ENCODE results near the gene SRGAP2C. TPM values are rescaled to one million over a fixed set of nuclear protein-coding genes. Genes with fewer than 3 reads are reported as not detected.
"Not testable (repeated sequence)": the region's sequence is repeated elsewhere in the genome, so short reads cannot be mapped to it uniquely, and the experiment has no call there.

The SRGAP2C gene
- total RNA-seq, 4 donors from 2014 or later, result 2.5 to 6.0 (median 3.5) TPM

GRCh38 chr1:121234090-121234759, 49.5 kb downstream of the SRGAP2C start:
- DNase-seq; H3K36me3 ChIP-seq; H3K27ac ChIP-seq; in situ Hi-C loops (cut with MboI; ENCODE audit: low sequenced_read_pairs in 4 of 4); intact Hi-C loops (cut with DNase I; ENCODE audit: low total_unique reads); H3K9me3 ChIP-seq; ATAC-seq; H3K4me1 ChIP-seq; H3K4me3 ChIP-seq; H3K27me3 ChIP-seq: not testable (repeated sequence)

DNA sequence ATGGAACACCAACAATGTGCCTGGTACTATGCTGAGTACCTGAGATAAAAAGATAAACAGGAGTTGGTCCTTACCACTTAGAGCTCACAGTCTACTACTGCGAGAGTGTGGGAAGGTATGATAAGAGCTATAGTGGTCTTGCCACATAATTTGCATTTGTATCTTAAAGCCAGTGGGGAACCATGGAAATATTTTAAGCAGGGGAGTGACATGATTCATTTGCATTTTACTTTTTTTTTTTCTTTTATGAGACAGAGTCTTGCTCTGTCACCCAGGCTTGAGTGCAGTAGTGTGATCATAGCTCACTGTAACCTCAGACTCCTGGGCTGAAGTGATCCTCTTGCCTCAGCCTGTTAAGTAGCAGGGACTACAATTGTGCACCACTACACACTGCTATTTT, 53.6 kb downstream of the SRGAP2C start:
- ATAC-seq; H3K9me3 ChIP-seq; H3K27me3 ChIP-seq; H3K4me1 ChIP-seq; in situ Hi-C loops (cut with MboI; ENCODE audit: low sequenced_read_pairs in 4 of 4); H3K36me3 ChIP-seq; H3K4me3 ChIP-seq; DNase-seq; intact Hi-C loops (cut with DNase I; ENCODE audit: low total_unique reads); H3K27ac ChIP-seq: not testable (repeated sequence)

GRCh38 chr1:121243913-121244312, 59.1 kb downstream of the SRGAP2C start:
- in situ Hi-C loops (cut with MboI; ENCODE audit: low sequenced_read_pairs in 4 of 4); H3K9me3 ChIP-seq; ATAC-seq; H3K4me1 ChIP-seq; H3K27me3 ChIP-seq; DNase-seq; H3K27ac ChIP-seq; H3K36me3 ChIP-seq; intact Hi-C loops (cut with DNase I; ENCODE audit: low total_unique reads); H3K4me3 ChIP-seq: not testable (repeated sequence)

DNA sequence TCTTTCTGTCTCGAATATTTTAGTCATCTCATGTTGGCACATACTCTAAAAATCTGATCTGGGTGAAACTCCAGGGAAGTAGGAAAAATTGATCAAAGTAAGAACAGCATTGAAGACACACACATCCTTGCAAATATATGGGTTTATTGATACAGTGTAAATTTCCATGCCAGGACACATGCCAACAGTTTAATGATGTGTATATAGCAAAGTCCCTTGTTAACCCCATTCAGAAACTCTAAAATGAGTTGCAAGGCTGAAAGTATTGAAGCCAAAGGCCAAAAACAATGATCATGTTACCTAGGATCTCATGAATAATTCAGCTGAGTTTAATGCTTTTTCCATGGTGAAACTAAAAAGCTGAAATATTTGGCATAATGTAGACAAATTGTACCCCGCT, 61.6 kb downstream of the SRGAP2C start:
- ATAC-seq, result not testable (repeated sequence)

GRCh38 chr1:121252656-121253055, 67.9 kb downstream of the SRGAP2C start:
- in situ Hi-C loops (cut with MboI; ENCODE audit: low sequenced_read_pairs in 4 of 4); intact Hi-C loops (cut with DNase I; ENCODE audit: low total_unique reads); DNase-seq; H3K4me1 ChIP-seq; H3K4me3 ChIP-seq; H3K27me3 ChIP-seq; H3K9me3 ChIP-seq; H3K27ac ChIP-seq; ATAC-seq; H3K36me3 ChIP-seq: not testable (repeated sequence)

More for the DNA sequence above, 61.6 kb downstream of the SRGAP2C start:
- H3K4me1 ChIP-seq; H3K4me3 ChIP-seq; in situ Hi-C loops (cut with MboI; ENCODE audit: low sequenced_read_pairs in 4 of 4); H3K9me3 ChIP-seq; H3K27ac ChIP-seq; H3K36me3 ChIP-seq; H3K27me3 ChIP-seq; DNase-seq; intact Hi-C loops (cut with DNase I; ENCODE audit: low total_unique reads): not testable (repeated sequence)

GRCh38 chr1:121254618-121255017, 69.8 kb downstream of the SRGAP2C start:
- intact Hi-C loops (cut with DNase I; ENCODE audit: low total_unique reads); ATAC-seq; DNase-seq; H3K27me3 ChIP-seq; H3K36me3 ChIP-seq; H3K27ac ChIP-seq; H3K4me1 ChIP-seq; in situ Hi-C loops (cut with MboI; ENCODE audit: low sequenced_read_pairs in 4 of 4); H3K9me3 ChIP-seq; H3K4me3 ChIP-seq: not testable (repeated sequence)

GRCh38 chr1:121257632-121258031, 72.9 kb downstream of the SRGAP2C start:
- in situ Hi-C loops (cut with MboI; ENCODE audit: low sequenced_read_pairs in 4 of 4); H3K36me3 ChIP-seq; ATAC-seq; H3K4me1 ChIP-seq; H3K27ac ChIP-seq; H3K9me3 ChIP-seq; H3K27me3 ChIP-seq; DNase-seq; intact Hi-C loops (cut with DNase I; ENCODE audit: low total_unique reads); H3K4me3 ChIP-seq: not testable (repeated sequence)

GRCh38 chr1:121258134-121258533, 73.4 kb downstream of the SRGAP2C start:
- H3K9me3 ChIP-seq; intact Hi-C loops (cut with DNase I; ENCODE audit: low total_unique reads); H3K27me3 ChIP-seq; in situ Hi-C loops (cut with MboI; ENCODE audit: low sequenced_read_pairs in 4 of 4); H3K4me1 ChIP-seq; H3K4me3 ChIP-seq; ATAC-seq; H3K27ac ChIP-seq; H3K36me3 ChIP-seq; DNase-seq: not testable (repeated sequence)

DNA sequence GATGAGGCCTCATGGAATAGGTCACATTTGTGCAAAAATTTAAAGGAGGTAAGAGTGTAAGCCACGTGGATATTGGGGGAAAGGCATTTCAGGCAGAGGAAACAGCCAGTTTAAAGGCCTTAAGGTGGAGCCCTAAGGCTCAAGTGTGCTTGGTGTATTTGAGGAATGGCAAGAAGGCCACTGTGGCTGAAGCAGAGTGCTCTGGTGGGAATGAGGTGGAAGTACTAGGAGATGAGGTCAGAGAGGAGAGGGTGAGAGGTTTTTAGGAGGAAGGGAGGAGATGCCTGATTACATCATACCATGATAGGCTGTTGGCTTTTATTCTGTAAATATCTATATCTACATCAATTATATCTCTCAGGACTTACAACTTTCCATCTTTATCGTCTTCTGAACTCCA, 75.4 kb downstream of the SRGAP2C start:
- H3K27ac ChIP-seq; H3K27me3 ChIP-seq; H3K4me3 ChIP-seq; H3K4me1 ChIP-seq; in situ Hi-C loops (cut with MboI; ENCODE audit: low sequenced_read_pairs in 4 of 4); H3K9me3 ChIP-seq; intact Hi-C loops (cut with DNase I; ENCODE audit: low total_unique reads); DNase-seq; H3K36me3 ChIP-seq; ATAC-seq: not testable (repeated sequence)

- H3K27ac ChIP-seq; in situ Hi-C loops (cut with MboI; ENCODE audit: low sequenced_read_pairs in 4 of 4); H3K4me1 ChIP-seq; DNase-seq; H3K4me3 ChIP-seq; intact Hi-C loops (cut with DNase I; ENCODE audit: low total_unique reads); H3K9me3 ChIP-seq; H3K27me3 ChIP-seq; H3K36me3 ChIP-seq: not testable (repeated sequence)
- peak in 1 of 2 donors; percentile 56 for ATAC-seq
Observed at GRCh38 chr1:121262163-121262562, 77.4 kb downstream of the SRGAP2C start.

GRCh38 chr1:121263789-121264244, 79.0 kb downstream of the SRGAP2C start:
- ATAC-seq; H3K4me1 ChIP-seq; intact Hi-C loops (cut with DNase I; ENCODE audit: low total_unique reads); H3K27me3 ChIP-seq; H3K36me3 ChIP-seq; DNase-seq; H3K4me3 ChIP-seq; in situ Hi-C loops (cut with MboI; ENCODE audit: low sequenced_read_pairs in 4 of 4); H3K9me3 ChIP-seq; H3K27ac ChIP-seq: not testable (repeated sequence)

GRCh38 chr1:121267072-121267471, 82.3 kb downstream of the SRGAP2C start:
- intact Hi-C loops (cut with DNase I; ENCODE audit: low total_unique reads); H3K36me3 ChIP-seq; in situ Hi-C loops (cut with MboI; ENCODE audit: low sequenced_read_pairs in 4 of 4); H3K4me1 ChIP-seq; H3K27me3 ChIP-seq; H3K9me3 ChIP-seq; DNase-seq; ATAC-seq; H3K27ac ChIP-seq; H3K4me3 ChIP-seq: not testable (repeated sequence)

Measured in gastrocnemius medialis (tissue), 4 donors.